ENCODE measurements around the gene ADAMTS9.

ADAMTS9 gene

GRCh38 chr3:64644483-64644882 is 43.3 kb downstream of the ADAMTS9 start:
- H3K36me3 ChIP-seq (ENCODE audit: control insufficient read depth in 1 of 2, insufficient read depth in 2 of 2, low read length in 2 of 2) = no peaks in the 10 kb centered on the region
- H3K9ac ChIP-seq (ENCODE audit: low read depth in 1 of 2, low read length in 2 of 2) = no peak overlapping the region
- no peaks in the 10 kb centered on the region for H3K4me1 ChIP-seq (ENCODE audit: control insufficient read depth in 1 of 2, insufficient read depth in 2 of 2, low read length in 2 of 2)
- no peak overlapping the region for H3K27ac ChIP-seq (ENCODE audit: low read depth, low read length)
- no peak overlapping the region for H3K4me3 ChIP-seq (ENCODE audit: low read depth in 1 of 2, low read length in 2 of 2)
- no peaks in the 10 kb centered on the region for H3K27me3 ChIP-seq (ENCODE audit: control insufficient read depth in 1 of 2, insufficient read depth in 2 of 2, low read length in 2 of 2)
- no peaks in the 10 kb centered on the region for H3K9me3 ChIP-seq (ENCODE audit: control insufficient read depth in 1 of 2, low read length in 2 of 2)

DNA sequence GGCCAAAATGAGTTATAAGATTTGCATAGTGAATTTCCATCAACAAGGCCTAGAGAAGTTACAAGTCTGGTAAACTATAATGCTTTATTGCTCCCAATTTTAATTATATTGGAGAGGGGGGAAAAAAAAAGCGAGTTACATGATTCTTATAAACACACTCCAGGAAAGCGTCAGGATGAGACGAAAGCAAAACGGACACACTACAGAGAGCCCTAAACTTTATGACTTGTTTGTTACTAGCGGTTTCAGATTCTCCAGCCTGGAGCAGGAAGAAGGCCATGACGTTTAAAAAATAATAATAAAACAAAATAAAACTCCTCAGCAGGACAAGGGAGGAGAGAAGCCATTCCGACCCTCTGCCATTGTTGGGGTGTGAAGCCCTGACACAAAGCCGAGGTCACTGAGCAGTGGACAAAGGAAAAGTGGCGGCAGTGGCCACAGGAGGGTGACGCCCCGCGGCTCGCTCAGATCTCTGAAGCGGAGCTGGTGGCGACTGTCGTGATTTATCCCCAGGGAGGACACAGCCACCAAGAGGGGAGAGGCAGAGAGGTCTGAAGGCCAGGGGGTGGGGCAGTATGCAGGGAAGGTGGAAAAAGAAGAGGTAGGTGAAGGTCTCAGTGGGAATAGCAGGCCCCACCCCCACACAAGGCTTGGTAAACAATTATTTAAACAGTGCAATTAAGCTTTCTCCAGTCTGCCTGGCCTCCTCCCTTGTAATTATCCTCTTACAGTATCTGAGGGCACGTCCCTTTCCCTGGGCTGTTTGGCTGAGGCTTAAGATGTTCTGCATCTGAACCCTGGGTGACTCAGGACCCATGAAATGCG is 45.3 kb downstream of the ADAMTS9 start:
- H3K9ac ChIP-seq (ENCODE audit: low read depth in 1 of 2, low read length in 2 of 2) = no peak overlapping the region
- no peak overlapping the region for H3K27ac ChIP-seq (ENCODE audit: low read depth, low read length)
- no peaks in the 10 kb centered on the region for H3K27me3 ChIP-seq (ENCODE audit: control insufficient read depth in 1 of 2, insufficient read depth in 2 of 2, low read length in 2 of 2)
- peak overlapping the region in 1 of 2 donors; percentile 9 for H3K4me3 ChIP-seq (ENCODE audit: low read depth in 1 of 2, low read length in 2 of 2)
- no peaks in the 10 kb centered on the region for H3K9me3 ChIP-seq (ENCODE audit: control insufficient read depth in 1 of 2, low read length in 2 of 2)
- H3K4me1 ChIP-seq (ENCODE audit: control insufficient read depth in 1 of 2, insufficient read depth in 2 of 2, low read length in 2 of 2) = no peaks in the 10 kb centered on the region
- no peaks in the 10 kb centered on the region for H3K36me3 ChIP-seq (ENCODE audit: control insufficient read depth in 1 of 2, insufficient read depth in 2 of 2, low read length in 2 of 2)

DNA sequence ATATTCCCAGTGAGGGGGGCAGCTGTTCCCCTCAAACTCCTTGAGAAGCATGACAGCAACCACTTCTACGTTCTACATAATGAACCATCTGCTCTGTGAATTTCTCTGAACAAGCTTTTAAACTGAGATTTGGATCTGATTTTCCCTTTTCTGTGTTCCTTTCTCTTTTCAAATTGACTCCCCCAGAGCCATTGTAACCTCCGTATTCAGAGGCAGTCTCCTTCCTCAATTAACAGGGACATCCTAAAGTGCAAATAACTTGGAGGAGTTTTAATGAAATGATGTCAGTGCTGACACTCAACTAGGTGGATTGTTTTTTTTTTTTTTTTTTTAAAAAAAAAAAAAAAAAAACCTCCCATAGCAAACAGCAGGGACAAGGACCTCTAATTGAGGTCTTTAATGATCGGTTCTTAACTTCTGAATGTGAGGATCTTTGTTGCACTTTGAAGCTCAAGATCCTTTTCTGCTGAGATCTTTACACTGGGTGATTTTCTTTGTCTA is 48.8 kb downstream of the ADAMTS9 start:
- Histone ChIP-seq H3K36me3 (ENCODE audit: control insufficient read depth in 1 of 2, insufficient read depth in 2 of 2, low read length in 2 of 2) (no peaks in the 10 kb centered on the region), H3K27me3 (ENCODE audit: control insufficient read depth in 1 of 2, insufficient read depth in 2 of 2, low read length in 2 of 2) (no peaks in the 10 kb centered on the region), H3K4me3 (ENCODE audit: low read depth in 1 of 2, low read length in 2 of 2) (no peak overlapping the region), H3K4me1 (ENCODE audit: control insufficient read depth in 1 of 2, insufficient read depth in 2 of 2, low read length in 2 of 2) (no peaks in the 10 kb centered on the region), H3K9ac (ENCODE audit: low read depth in 1 of 2, low read length in 2 of 2) (no peak overlapping the region), H3K27ac (ENCODE audit: low read depth, low read length) (no peak overlapping the region), H3K9me3 (ENCODE audit: control insufficient read depth in 1 of 2, low read length in 2 of 2) (no peaks in the 10 kb centered on the region)

- Histone ChIP-seq H3K27me3 (ENCODE audit: control insufficient read depth in 1 of 2, insufficient read depth in 2 of 2, low read length in 2 of 2) (no peaks in the 10 kb centered on the region), H3K36me3 (ENCODE audit: control insufficient read depth in 1 of 2, insufficient read depth in 2 of 2, low read length in 2 of 2) (peaks cover 0 to under 1% of the 10 kb centered on the region in 2 donors), H3K4me1 (ENCODE audit: control insufficient read depth in 1 of 2, insufficient read depth in 2 of 2, low read length in 2 of 2) (no peaks in the 10 kb centered on the region), H3K27ac (ENCODE audit: low read depth, low read length) (no peak overlapping the region), H3K9me3 (ENCODE audit: control insufficient read depth in 1 of 2, low read length in 2 of 2) (no peaks in the 10 kb centered on the region), H3K4me3 (ENCODE audit: low read depth in 1 of 2, low read length in 2 of 2) (no peak overlapping the region), H3K9ac (ENCODE audit: low read depth in 1 of 2, low read length in 2 of 2) (no peak overlapping the region)
These were observed 49.3 kb downstream of the ADAMTS9 start for GRCh38 chr3:64638511-64638910.

- H3K4me1 ChIP-seq (ENCODE audit: control insufficient read depth in 1 of 2, insufficient read depth in 2 of 2, low read length in 2 of 2) = no peaks in the 10 kb centered on the region
- no peak overlapping the region for H3K9ac ChIP-seq (ENCODE audit: low read depth in 1 of 2, low read length in 2 of 2)
- no peak overlapping the region for H3K4me3 ChIP-seq (ENCODE audit: low read depth in 1 of 2, low read length in 2 of 2)
- H3K27me3 ChIP-seq (ENCODE audit: control insufficient read depth in 1 of 2, insufficient read depth in 2 of 2, low read length in 2 of 2) = no peaks in the 10 kb centered on the region
- no peaks in the 10 kb centered on the region for H3K9me3 ChIP-seq (ENCODE audit: control insufficient read depth in 1 of 2, low read length in 2 of 2)
- peaks cover 0 to 5% of the 10 kb centered on the region in 2 donors for H3K36me3 ChIP-seq (ENCODE audit: control insufficient read depth in 1 of 2, insufficient read depth in 2 of 2, low read length in 2 of 2)
- H3K27ac ChIP-seq (ENCODE audit: low read depth, low read length) = no peak overlapping the region
These were observed 53.4 kb downstream of the ADAMTS9 start for GRCh38 chr3:64634417-64634816.

GRCh38 chr3:64631951-64632350 is 55.8 kb downstream of the ADAMTS9 start:
- Histone ChIP-seq H3K27ac (ENCODE audit: low read depth, low read length) (no peak overlapping the region), H3K4me1 (ENCODE audit: control insufficient read depth in 1 of 2, insufficient read depth in 2 of 2, low read length in 2 of 2) (no peaks in the 10 kb centered on the region), H3K4me3 (ENCODE audit: low read depth in 1 of 2, low read length in 2 of 2) (no peak overlapping the region), H3K36me3 (ENCODE audit: control insufficient read depth in 1 of 2, insufficient read depth in 2 of 2, low read length in 2 of 2) (peaks cover 0 to 5% of the 10 kb centered on the region in 2 donors), H3K9ac (ENCODE audit: low read depth in 1 of 2, low read length in 2 of 2) (no peak overlapping the region), H3K9me3 (ENCODE audit: control insufficient read depth in 1 of 2, low read length in 2 of 2) (no peaks in the 10 kb centered on the region), H3K27me3 (ENCODE audit: control insufficient read depth in 1 of 2, insufficient read depth in 2 of 2, low read length in 2 of 2) (no peaks in the 10 kb centered on the region)

GRCh38 chr3:64627471-64628321 is 60.1 kb downstream of the ADAMTS9 start:
- no peak overlapping the region for H3K9ac ChIP-seq (ENCODE audit: low read depth in 1 of 2, low read length in 2 of 2)
- H3K4me1 ChIP-seq (ENCODE audit: control insufficient read depth in 1 of 2, insufficient read depth in 2 of 2, low read length in 2 of 2) = no peaks in the 10 kb centered on the region
- no peaks in the 10 kb centered on the region for H3K9me3 ChIP-seq (ENCODE audit: control insufficient read depth in 1 of 2, low read length in 2 of 2)
- H3K36me3 ChIP-seq (ENCODE audit: control insufficient read depth in 1 of 2, insufficient read depth in 2 of 2, low read length in 2 of 2) = no peaks in the 10 kb centered on the region
- H3K27me3 ChIP-seq (ENCODE audit: control insufficient read depth in 1 of 2, insufficient read depth in 2 of 2, low read length in 2 of 2) = no peaks in the 10 kb centered on the region
- no peak overlapping the region for H3K4me3 ChIP-seq (ENCODE audit: low read depth in 1 of 2, low read length in 2 of 2)
- H3K27ac ChIP-seq (ENCODE audit: low read depth, low read length) = no peak overlapping the region

GRCh38 chr3:64627042-64627441 is 60.8 kb downstream of the ADAMTS9 start:
- no peaks in the 10 kb centered on the region for H3K4me1 ChIP-seq (ENCODE audit: control insufficient read depth in 1 of 2, insufficient read depth in 2 of 2, low read length in 2 of 2)
- H3K36me3 ChIP-seq (ENCODE audit: control insufficient read depth in 1 of 2, insufficient read depth in 2 of 2, low read length in 2 of 2) = no peaks in the 10 kb centered on the region
- no peaks in the 10 kb centered on the region for H3K9me3 ChIP-seq (ENCODE audit: control insufficient read depth in 1 of 2, low read length in 2 of 2)
- no peaks in the 10 kb centered on the region for H3K27me3 ChIP-seq (ENCODE audit: control insufficient read depth in 1 of 2, insufficient read depth in 2 of 2, low read length in 2 of 2)
- H3K27ac ChIP-seq (ENCODE audit: low read depth, low read length) = no peak overlapping the region
- no peak overlapping the region for H3K9ac ChIP-seq (ENCODE audit: low read depth in 1 of 2, low read length in 2 of 2)
- no peak overlapping the region for H3K4me3 ChIP-seq (ENCODE audit: low read depth in 1 of 2, low read length in 2 of 2)

DNA sequence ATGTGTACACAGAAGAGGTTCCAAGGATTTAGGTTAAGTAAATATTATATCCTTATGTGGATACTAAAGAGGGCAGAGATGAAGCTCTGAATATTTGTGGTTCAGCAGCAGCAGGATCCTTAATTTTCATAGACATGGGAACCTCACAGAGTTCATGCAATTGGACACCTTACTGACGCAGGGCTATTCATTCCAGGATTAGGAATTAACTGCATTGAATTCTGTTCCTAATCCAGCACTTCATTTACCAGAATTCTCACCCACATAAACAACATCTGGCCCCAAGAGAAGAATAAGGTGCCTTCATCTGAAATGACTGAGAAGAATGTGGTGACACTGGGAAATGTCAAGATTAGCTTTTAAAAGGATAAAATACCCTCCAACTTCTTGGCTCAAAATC is 62.4 kb downstream of the ADAMTS9 start:
- Histone ChIP-seq H3K9me3 (ENCODE audit: control insufficient read depth in 1 of 2, low read length in 2 of 2) (no peaks in the 10 kb centered on the region), H3K36me3 (ENCODE audit: control insufficient read depth in 1 of 2, insufficient read depth in 2 of 2, low read length in 2 of 2) (no peaks in the 10 kb centered on the region), H3K27me3 (ENCODE audit: control insufficient read depth in 1 of 2, insufficient read depth in 2 of 2, low read length in 2 of 2) (no peaks in the 10 kb centered on the region), H3K4me1 (ENCODE audit: control insufficient read depth in 1 of 2, insufficient read depth in 2 of 2, low read length in 2 of 2) (no peaks in the 10 kb centered on the region), H3K9ac (ENCODE audit: low read depth in 1 of 2, low read length in 2 of 2) (no peak overlapping the region), H3K4me3 (ENCODE audit: low read depth in 1 of 2, low read length in 2 of 2) (no peak overlapping the region), H3K27ac (ENCODE audit: low read depth, low read length) (no peak overlapping the region)

GRCh38 chr3:64623125-64623524 is 64.7 kb downstream of the ADAMTS9 start:
- H3K9ac ChIP-seq (ENCODE audit: low read depth in 1 of 2, low read length in 2 of 2) = no peak overlapping the region
- no peaks in the 10 kb centered on the region for H3K4me1 ChIP-seq (ENCODE audit: control insufficient read depth in 1 of 2, insufficient read depth in 2 of 2, low read length in 2 of 2)
- H3K27me3 ChIP-seq (ENCODE audit: control insufficient read depth in 1 of 2, insufficient read depth in 2 of 2, low read length in 2 of 2) = no peaks in the 10 kb centered on the region
- no peaks in the 10 kb centered on the region for H3K36me3 ChIP-seq (ENCODE audit: control insufficient read depth in 1 of 2, insufficient read depth in 2 of 2, low read length in 2 of 2)
- H3K9me3 ChIP-seq (ENCODE audit: control insufficient read depth in 1 of 2, low read length in 2 of 2) = no peaks in the 10 kb centered on the region
- H3K27ac ChIP-seq (ENCODE audit: low read depth, low read length) = no peak overlapping the region
- no peak overlapping the region for H3K4me3 ChIP-seq (ENCODE audit: low read depth in 1 of 2, low read length in 2 of 2)

All from duodenal mucosa (tissue), 2 donors.